Naive thymus-derived CD4-positive, alpha-beta T cell (primary cell): ENCODE measurements around the gene CHCHD6. TPM values are rescaled to one million over a fixed set of nuclear protein-coding genes. Genes with fewer than 3 reads are reported as not detected.
A peak's percentile ranks its signal among the peaks of the same experiment; 100 is the strongest.

Experiments
- ATAC-seq: fragments of 150-1000 bp; cut with Tn5 transposase; 2 replicates; pipeline ENCODE4 v1.10.0; 2021; ENCODE audit warnings: mild to moderate bottlenecking, moderate library complexity
- CTCF ChIA-PET: fragments of 350-600 bp; sonication (Branson Sonifier 250); formaldehyde crosslinking; loops from one replicate; lab custom pipeline; 2021; ENCODE audit warnings: antibody characterized with exemption; lab: Charles Lee
- POLR2A ChIA-PET: fragments of 350-600 bp; sonication (Branson Sonifier 250); formaldehyde crosslinking; loops from one replicate; lab custom pipeline; 2021; ENCODE audit warnings: antibody characterized with exemption, inconsistent platforms; lab: Charles Lee
- DNase-seq, 9 donors: peaks; one replicate each; pipeline versions ENCODE4 v3.0.0 to v3.0.0-alpha.2; 2020 to 2022; ENCODE audit warnings: mixed read lengths in 1 of 9
- H3K27ac ChIP-seq: one replicate; pipeline ENCODE4 v1.7.0; 2013; ENCODE audit warnings: mild to moderate bottlenecking, low read depth, low read length, moderate library complexity
- H3K27me3 ChIP-seq, 2 donors: one replicate each; pipeline ENCODE4 v1.7.0; 2013; ENCODE audit warnings: low read length in 2 of 2, mild to moderate bottlenecking in 2 of 2, moderate library complexity in 2 of 2; ENCODE audit not compliant: control insufficient read depth in 2 of 2, insufficient read depth in 2 of 2
- H3K36me3 ChIP-seq, 3 experiments: 1 replicate in 2 of 3; 2 replicates in 1 of 3; pipeline ENCODE4 v1.7.0; 2013; ENCODE audit warnings: low read length in 3 of 3, mild to moderate bottlenecking in 3 of 3, moderate library complexity in 1 of 3; ENCODE audit not compliant: insufficient read depth in 3 of 3, control insufficient read depth in 2 of 3
- H3K4me1 ChIP-seq, 2 donors: one replicate each; pipeline ENCODE4 v1.7.0; 2013; ENCODE audit warnings: low read length in 2 of 2, mild to moderate bottlenecking in 2 of 2, moderate library complexity in 1 of 2; ENCODE audit not compliant: control insufficient read depth in 2 of 2, insufficient read depth in 2 of 2
- H3K4me3 ChIP-seq: 2 replicates; pipeline ENCODE4 v1.7.0; 2013; ENCODE audit warnings: mild to moderate bottlenecking, low read length
- H3K9me3 ChIP-seq, 3 experiments: 1 replicate in 2 of 3; 2 replicates in 1 of 3; pipeline ENCODE4 v1.7.0; 2013; ENCODE audit warnings: low read length in 3 of 3; ENCODE audit not compliant: control insufficient read depth in 2 of 3
- H3K27ac Mint-ChIP-seq, 9 donors: one replicate each; pipeline ENCODE4 v1.8.0; 2020 to 2022; ENCODE audit warnings: mixed read lengths in 9 of 9, mild to moderate bottlenecking in 8 of 9, moderate library complexity in 5 of 9, inconsistent platforms in 2 of 9
- H3K27me3 Mint-ChIP-seq, 5 donors: one replicate each; pipeline ENCODE4 v1.8.0; 2021 to 2022; ENCODE audit warnings: mixed read lengths in 5 of 5, mild to moderate bottlenecking in 1 of 5
- H3K36me3 Mint-ChIP-seq, 5 donors: one replicate each; pipeline ENCODE4 v1.8.0; 2020 to 2022; ENCODE audit warnings: mixed read lengths in 5 of 5, mild to moderate bottlenecking in 3 of 5, inconsistent platforms in 1 of 5
- H3K4me1 Mint-ChIP-seq, 7 donors: one replicate each; pipeline ENCODE4 v1.8.0; 2020 to 2022; ENCODE audit warnings: mixed read lengths in 7 of 7, mild to moderate bottlenecking in 3 of 7, inconsistent platforms in 1 of 7
- H3K4me3 Mint-ChIP-seq, 10 donors: one replicate each; pipeline ENCODE4 v1.8.0; 2020 to 2022; ENCODE audit warnings: mild to moderate bottlenecking in 10 of 10, mixed read lengths in 10 of 10, moderate library complexity in 6 of 10, inconsistent platforms in 2 of 10
- H3K9me3 Mint-ChIP-seq, 11 donors: one replicate each; pipeline ENCODE4 v1.8.0; 2020 to 2022; ENCODE audit warnings: mixed read lengths in 11 of 11, mild to moderate bottlenecking in 4 of 11, inconsistent platforms in 1 of 11, moderate library complexity in 1 of 11
- intact Hi-C, 2 donors: fragments of 100-400 bp; cut with micrococcal nuclease; formaldehyde crosslinking; loops; one replicate each; pipeline ENCODE4 v1.15.1; 2023
- polyA plus RNA-seq, 2 donors: library from polyadenylated mRNA; unstranded; fragments of 300-500 nt; fragmentation: Illumina TruSeq; gene quantifications; one replicate each; pipeline ENCODE4 v1.2.3, GENCODE V29; 2021
- total RNA-seq, 6 experiments: library from RNA in 5 of 6; stranded (reverse) in 5 of 6; gene quantifications; 1 replicate in 5 of 6; 2 replicates in 1 of 6; pipeline ENCODE4 v1.2.3 and lab custom pipeline; 2021 to 2026

CHCHD6 gene
- total and polyA plus RNA-seq, 7 experiments from 2014 or later, result 5.4 to 15.1 (median 11.0) TPM

- no peak for ATAC-seq
- Mint-ChIP-seq H3K9me3 (no peaks in the 10 kb centered on the region), H3K27ac (peak overlapping the region in 1 of 9 donors; percentile 51), H3K36me3 (peaks cover 0 to 8% (median 0%) of the 10 kb centered on the region in 5 donors), H3K27me3 (peaks cover 0 to 5% (median 0%) of the 10 kb centered on the region in 5 donors), H3K4me3 (no peak overlapping the region), H3K4me1 (peaks cover 0 to 6% (median 0%) of the 10 kb centered on the region in 7 donors)
- H3K27ac ChIP-seq, result no peak overlapping the region
- intact Hi-C loops, result no loop called here
- no peaks in the 10 kb centered on the region for H3K9me3 ChIP-seq
- ChIA-PET POLR2A (no interaction called here), CTCF (no interaction called here)
- DNase-seq, result no peak
- H3K36me3 ChIP-seq, result no peaks in the 10 kb centered on the region
- no peaks in the 10 kb centered on the region for H3K4me1 ChIP-seq
- no peaks in the 10 kb centered on the region for H3K27me3 ChIP-seq
- H3K4me3 ChIP-seq, result no peak overlapping the region
Observed at GRCh38 chr3:126932188-126932931, 228.3 kb downstream of the CHCHD6 start.

- no peak overlapping the region for H3K27ac Mint-ChIP-seq
- H3K27ac ChIP-seq, result no peak overlapping the region
- no peaks in the 10 kb centered on the region for H3K9me3 ChIP-seq
- no peaks in the 10 kb centered on the region for H3K4me1 ChIP-seq
- POLR2A ChIA-PET, result no interaction called here
- H3K27me3 ChIP-seq, result no peaks in the 10 kb centered on the region
- H3K4me3 ChIP-seq, result no peak overlapping the region
- no peak for ATAC-seq
- no peak overlapping the region for H3K4me3 Mint-ChIP-seq
- CTCF ChIA-PET, result no interaction called here
- intact Hi-C loops, result no loop called here
- no peaks in the 10 kb centered on the region for H3K27me3 Mint-ChIP-seq
- H3K36me3 Mint-ChIP-seq, result peaks cover 0 to 15% (median 0%) of the 10 kb centered on the region in 5 donors
- peaks cover 0 to 6% (median 0%) of the 10 kb centered on the region in 7 donors for H3K4me1 Mint-ChIP-seq
- no peaks in the 10 kb centered on the region for H3K36me3 ChIP-seq
- no peaks in the 10 kb centered on the region for H3K9me3 Mint-ChIP-seq
- DNase-seq, result no peak
Observed at GRCh38 chr3:126934031-126934531, 230.0 kb downstream of the CHCHD6 start.

- intact Hi-C loops, result no loop called here
- Histone ChIP-seq H3K4me3 (no peak overlapping the region), H3K27ac (no peak overlapping the region), H3K4me1 (no peaks in the 10 kb centered on the region), H3K27me3 (no peaks in the 10 kb centered on the region), H3K9me3 (no peaks in the 10 kb centered on the region), H3K36me3 (no peaks in the 10 kb centered on the region)
- H3K4me1 Mint-ChIP-seq, result peaks cover 0 to 6% (median 0%) of the 10 kb centered on the region in 7 donors
- ATAC-seq (no peak), DNase-seq (no peak)
- no peaks in the 10 kb centered on the region for H3K9me3 Mint-ChIP-seq
- CTCF ChIA-PET, result no interaction called here
- H3K27ac Mint-ChIP-seq, result no peak overlapping the region
- H3K27me3 Mint-ChIP-seq, result no peaks in the 10 kb centered on the region
- no peak overlapping the region for H3K4me3 Mint-ChIP-seq
- POLR2A ChIA-PET, result no interaction called here
- H3K36me3 Mint-ChIP-seq, result peaks cover 0 to 11% (median 0%) of the 10 kb centered on the region in 5 donors
Observed at GRCh38 chr3:126934991-126935390, 231.0 kb downstream of the CHCHD6 start.

- Mint-ChIP-seq H3K36me3 (peaks cover 0 to 11% (median 0%) of the 10 kb centered on the region in 5 donors), H3K27ac (no peak overlapping the region), H3K27me3 (no peaks in the 10 kb centered on the region), H3K4me1 (peaks cover 0 to 3% (median 0%) of the 10 kb centered on the region in 7 donors), H3K4me3 (no peak overlapping the region), H3K9me3 (no peaks in the 10 kb centered on the region)
- peak; percentile 42 for ATAC-seq
- H3K4me3 ChIP-seq, result no peak overlapping the region
- no peaks in the 10 kb centered on the region for H3K36me3 ChIP-seq
- DNase-seq, result no peak
- ChIA-PET POLR2A (no interaction called here), CTCF (no interaction called here)
- H3K27ac ChIP-seq, result no peak overlapping the region
- intact Hi-C loops, result no loop called here
- no peaks in the 10 kb centered on the region for H3K4me1 ChIP-seq
- H3K9me3 ChIP-seq, result no peaks in the 10 kb centered on the region
- H3K27me3 ChIP-seq, result no peaks in the 10 kb centered on the region
Observed at GRCh38 chr3:126935756-126936509, 231.9 kb downstream of the CHCHD6 start.

- Mint-ChIP-seq H3K4me1 (peaks cover 0 to 3% (median 0%) of the 10 kb centered on the region in 7 donors), H3K9me3 (no peaks in the 10 kb centered on the region), H3K27ac (no peak overlapping the region), H3K4me3 (no peak overlapping the region), H3K27me3 (no peaks in the 10 kb centered on the region), H3K36me3 (peaks cover 0 to 16% (median 0%) of the 10 kb centered on the region in 5 donors)
- ChIA-PET CTCF (no interaction called here), POLR2A (no interaction called here)
- intact Hi-C loops, result no loop called here
- DNase-seq (no peak), ATAC-seq (no peak)
- H3K27ac ChIP-seq, result no peak overlapping the region
- no peaks in the 10 kb centered on the region for H3K27me3 ChIP-seq
- H3K36me3 ChIP-seq, result no peaks in the 10 kb centered on the region
- no peak overlapping the region for H3K4me3 ChIP-seq
- H3K9me3 ChIP-seq, result no peaks in the 10 kb centered on the region
- H3K4me1 ChIP-seq, result no peaks in the 10 kb centered on the region
Observed at GRCh38 chr3:126936853-126937425, 232.9 kb downstream of the CHCHD6 start.

- H3K27ac Mint-ChIP-seq, result no peak overlapping the region
- Histone ChIP-seq H3K9me3 (no peaks in the 10 kb centered on the region), H3K27ac (no peak overlapping the region), H3K4me3 (no peak overlapping the region), H3K4me1 (no peaks in the 10 kb centered on the region), H3K27me3 (no peaks in the 10 kb centered on the region), H3K36me3 (no peaks in the 10 kb centered on the region)
- POLR2A ChIA-PET, result no interaction called here
- no peaks in the 10 kb centered on the region for H3K27me3 Mint-ChIP-seq
- CTCF ChIA-PET, result no interaction called here
- DNase-seq (no peak), ATAC-seq (no peak)
- H3K4me3 Mint-ChIP-seq, result no peak overlapping the region
- H3K36me3 Mint-ChIP-seq, result peaks cover 0 to 22% (median 0%) of the 10 kb centered on the region in 5 donors
- peaks cover 0 to 3% (median 0%) of the 10 kb centered on the region in 7 donors for H3K4me1 Mint-ChIP-seq
- peaks cover 0 to under 1% (median 0%) of the 10 kb centered on the region in 11 donors for H3K9me3 Mint-ChIP-seq
- intact Hi-C loops, result no loop called here
Observed at GRCh38 chr3:126937533-126937932, 233.5 kb downstream of the CHCHD6 start.
